H1 (cell line): Measurements from ENCODE around the gene AOPEP.

Experiments used
- CBX5 ChIP-seq: fragments of 300-800, 300-1000 bp; sonication (generic); IDR thresholded peaks from 2 replicates; pipeline ENCODE4 v1.7.1; 2016; ENCODE audit warnings: antibody characterized with exemption, low read length, low read depth
- CTCF ChIP-seq, 3 experiments: IDR thresholded peaks; 1 replicate in 2 of 3; 2 replicates in 1 of 3; pipeline versions ENCODE4 v1.5.1 to v1.6.1; 2011; ENCODE audit warnings: low read length in 3 of 3, mild to moderate bottlenecking in 3 of 3, inconsistent platforms in 2 of 3, low read depth in 1 of 3, moderate library complexity in 1 of 3; ENCODE audit not compliant: insufficient read depth in 1 of 3; ENCODE audit errors: control extremely low read depth in 1 of 3
- EGR1 ChIP-seq: IDR thresholded peaks from 2 replicates; pipeline ENCODE4 v1.6.1; 2011; ENCODE audit warnings: low read depth, low read length, borderline replicate concordance
- POLR2AphosphoS5 ChIP-seq: IDR thresholded peaks from 2 replicates; pipeline ENCODE4 v1.6.1; 2011; ENCODE audit warnings: low read depth, low read length
- ZNF274 ChIP-seq: IDR thresholded peaks from 2 replicates; pipeline ENCODE4 v1.7.0; 2012; ENCODE audit warnings: low read length, borderline replicate concordance; ENCODE audit errors: extremely low read depth

- TF ChIP-seq CBX5 (no peak), POLR2AphosphoS5 (no peak), CTCF (IDR thresholded peaks at IDR 0.05; ENCODE audit: control extremely low read depth in 1 of 3, insufficient read depth in 1 of 3, low read depth in 1 of 3, low read length in 3 of 3) (no peak), ZNF274 (no peak), EGR1 (no peak)
These were observed 360.1 kb downstream of the AOPEP start for GRCh38 chr9:95086564-95086955.
